Endothelial cell of umbilical vein (primary cell): ENCODE results near the gene APBB2.

Experiments
- CTCF ChIP-seq, 2 donors: IDR thresholded peaks; 1 replicate in 1 of 2; 2 replicates in 1 of 2; pipeline ENCODE4 v1.5.1; 2011; ENCODE audit warnings: low read length in 2 of 2, mild to moderate bottlenecking in 2 of 2, moderate library complexity in 2 of 2, control low read depth in 1 of 2, inconsistent platforms in 1 of 2, low read depth in 1 of 2; ENCODE audit not compliant: insufficient read depth in 1 of 2; ENCODE audit errors: extremely low read depth in 1 of 2
- MAX ChIP-seq: IDR thresholded peaks from 2 replicates; pipeline ENCODE4 v1.6.1; 2011; ENCODE audit not compliant: insufficient read depth, insufficient read length
- MYC ChIP-seq: IDR thresholded peaks from one replicate; pipeline ENCODE4 v1.6.1; 2011; ENCODE audit warnings: mild to moderate bottlenecking, low read depth, low read length
- POLR2A ChIP-seq: IDR thresholded peaks from 2 replicates; pipeline ENCODE4 v1.6.1; 2012; ENCODE audit warnings: low read depth, mild to moderate bottlenecking, control low read depth, low read length

- no peak for TF ChIP-seq CTCF (IDR thresholded peaks at IDR 0.05; ENCODE audit: extremely low read depth in 1 of 2, insufficient read depth in 1 of 2, low read depth in 1 of 2, low read length in 2 of 2)
- TF ChIP-seq MAX: no peak
- TF ChIP-seq MYC: no peak
- no peak for TF ChIP-seq POLR2A
Observed at GRCh38 chr4:40946652-40947051, 267.7 kb downstream of the APBB2 start.
